Endothelial cell (in vitro differentiated cells): ENCODE measurements around the gene XK. TPM values are rescaled to one million over a fixed set of nuclear protein-coding genes. Genes with fewer than 3 reads are reported as not detected.
A peak's percentile ranks its signal among the peaks of the same experiment; 100 is the strongest.

Experiments used
- DNase-seq: peaks from one replicate; pipeline ENCODE4 v3.0.0; 2021; ENCODE audit warnings: low spot score
- H3K27ac Mint-ChIP-seq: one replicate; pipeline ENCODE4 v1.8.0; 2021; ENCODE audit warnings: mixed read lengths, inconsistent platforms; ENCODE audit not compliant: unreplicated experiment
- H3K27me3 Mint-ChIP-seq: one replicate; pipeline ENCODE4 v1.8.0; 2021; ENCODE audit warnings: mild to moderate bottlenecking, moderate library complexity, mixed read lengths, inconsistent platforms; ENCODE audit not compliant: unreplicated experiment
- H3K36me3 Mint-ChIP-seq: one replicate; pipeline ENCODE4 v1.8.0; 2021; ENCODE audit warnings: mild to moderate bottlenecking, low read depth, mixed read lengths, inconsistent platforms; ENCODE audit not compliant: unreplicated experiment
- H3K4me1 Mint-ChIP-seq: one replicate; pipeline ENCODE4 v1.8.0; 2021; ENCODE audit warnings: mild to moderate bottlenecking, mixed read lengths, inconsistent platforms; ENCODE audit not compliant: unreplicated experiment
- H3K4me3 Mint-ChIP-seq: one replicate; pipeline ENCODE4 v1.8.0; 2021; ENCODE audit warnings: mild to moderate bottlenecking, mixed read lengths, inconsistent platforms; ENCODE audit not compliant: unreplicated experiment
- H3K9me3 Mint-ChIP-seq: one replicate; pipeline ENCODE4 v1.8.0; 2021; ENCODE audit warnings: mixed read lengths, inconsistent platforms; ENCODE audit not compliant: unreplicated experiment
- CTCF ChIP-seq: fragments of 200-600 bp; sonication (generic); IDR thresholded peaks from one replicate; pipeline ENCODE4 v1.5.0; 2021; ENCODE audit warnings: antibody characterized with exemption; ENCODE audit not compliant: unreplicated experiment
- total RNA-seq: library from RNA; stranded (reverse); fragmentation: NEBNext Ultra II Directional; extraction: Animal tissue kit (Norgen Biotek cat#: 25700); gene quantifications from one replicate; pipeline ENCODE4 v1.2.1, GENCODE V29; 2021; ENCODE audit not compliant: unreplicated experiment

XK gene
- total RNA-seq, 1 donor from 2014 or later = 0.31 TPM

GRCh38 chrX:37686369-37686995, 891 bp downstream of the XK start:
- Mint-ChIP-seq H3K4me1 (peaks cover 2% of the 10 kb centered on the region), H3K36me3 (no peaks in the 10 kb centered on the region), H3K9me3 (no peaks in the 10 kb centered on the region), H3K4me3 (peak overlapping the region; percentile 51), H3K27me3 (no peaks in the 10 kb centered on the region), H3K27ac (no peak overlapping the region)
- TF ChIP-seq CTCF = no peak
- no peak for DNase-seq

DNA sequence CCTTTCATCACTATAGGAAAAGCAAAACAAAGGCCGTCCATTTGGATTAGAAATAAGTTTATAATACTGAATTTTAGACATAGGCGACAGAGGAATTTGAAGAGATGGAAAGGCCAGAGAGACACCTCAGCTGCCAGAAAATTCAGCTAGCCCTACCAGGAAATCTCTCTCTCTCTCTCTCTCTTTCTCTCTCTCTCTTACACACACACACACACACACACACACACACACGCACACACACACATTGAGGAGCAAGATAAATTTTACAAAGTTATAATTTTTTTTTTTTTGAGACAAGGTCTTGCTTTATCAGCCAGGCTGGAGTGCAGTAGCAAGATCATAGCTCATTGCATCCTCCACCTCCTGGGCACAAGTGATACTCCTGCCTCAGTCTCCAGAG, 1.4 kb downstream of the XK start:
- H3K27me3 Mint-ChIP-seq = no peaks in the 10 kb centered on the region
- no peak for TF ChIP-seq CTCF
- no peak overlapping the region for H3K27ac Mint-ChIP-seq
- H3K4me1 Mint-ChIP-seq = no peaks in the 10 kb centered on the region
- H3K36me3 Mint-ChIP-seq = no peaks in the 10 kb centered on the region
- no peak overlapping the region for H3K4me3 Mint-ChIP-seq
- DNase-seq = no peak
- no peaks in the 10 kb centered on the region for H3K9me3 Mint-ChIP-seq

GRCh38 chrX:37690119-37690518, 4.5 kb downstream of the XK start:
- Mint-ChIP-seq H3K9me3 (no peaks in the 10 kb centered on the region), H3K4me3 (no peak overlapping the region), H3K4me1 (no peaks in the 10 kb centered on the region), H3K27ac (no peak overlapping the region), H3K36me3 (no peaks in the 10 kb centered on the region), H3K27me3 (no peaks in the 10 kb centered on the region)
- DNase-seq = no peak
- no peak for TF ChIP-seq CTCF

DNA sequence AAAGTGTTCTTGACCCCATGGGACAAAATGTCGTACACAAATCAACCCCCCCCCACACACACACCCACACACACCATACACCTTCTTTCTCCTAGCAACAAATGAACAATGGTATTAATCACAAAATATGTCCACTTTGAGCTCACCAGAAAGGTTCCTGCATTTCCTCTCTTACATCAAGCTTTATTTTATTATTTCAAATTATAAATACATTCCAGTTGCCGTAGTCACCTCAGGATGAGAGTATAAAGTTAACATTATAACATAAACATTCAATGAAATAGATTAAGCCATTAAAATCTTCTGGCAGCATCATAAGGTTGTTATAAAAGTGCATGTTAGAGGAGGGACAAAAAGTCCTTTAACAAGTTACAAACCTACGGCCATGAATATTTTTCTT, 7.3 kb downstream of the XK start:
- Mint-ChIP-seq H3K4me3 (no peak overlapping the region), H3K27ac (no peak overlapping the region), H3K4me1 (no peaks in the 10 kb centered on the region), H3K27me3 (no peaks in the 10 kb centered on the region), H3K36me3 (no peaks in the 10 kb centered on the region), H3K9me3 (no peaks in the 10 kb centered on the region)
- no peak for DNase-seq
- no peak for TF ChIP-seq CTCF

DNA sequence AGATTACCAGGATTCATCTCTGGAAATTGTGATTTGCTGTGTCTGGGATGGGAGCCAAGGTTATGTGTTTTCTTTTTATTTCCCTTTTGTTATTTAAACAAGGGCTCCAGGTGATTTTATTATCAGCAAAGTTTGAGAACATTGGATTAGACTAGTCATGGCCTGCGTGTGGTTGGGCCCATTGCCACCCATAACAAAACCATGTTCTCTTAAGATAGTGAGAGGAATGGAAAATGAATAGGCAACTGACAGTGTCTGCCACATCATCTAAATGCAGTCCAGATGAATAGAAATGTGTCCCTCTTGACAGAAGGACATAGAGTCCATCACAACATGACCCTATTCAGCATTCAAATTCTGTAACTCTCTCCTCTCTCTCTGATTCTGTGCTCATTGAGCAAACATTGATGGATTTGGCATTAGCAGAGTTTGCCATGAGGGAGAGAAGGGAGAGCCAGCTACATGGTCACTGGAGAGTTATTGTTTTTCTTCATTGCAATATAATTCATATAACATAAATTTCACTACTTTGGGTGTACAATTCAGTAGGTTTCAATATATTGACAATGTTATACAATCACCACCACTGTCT, 11.7 kb downstream of the XK start:
- H3K27me3 Mint-ChIP-seq = no peaks in the 10 kb centered on the region
- H3K27ac Mint-ChIP-seq = no peak overlapping the region
- TF ChIP-seq CTCF = no peak
- H3K4me1 Mint-ChIP-seq = no peaks in the 10 kb centered on the region
- no peak for DNase-seq
- H3K4me3 Mint-ChIP-seq = no peak overlapping the region
- no peaks in the 10 kb centered on the region for H3K9me3 Mint-ChIP-seq
- H3K36me3 Mint-ChIP-seq = no peaks in the 10 kb centered on the region
